HepG2 (cell line): Measurements from ENCODE around the gene SLC25A15. TPM values are rescaled to one million over a fixed set of nuclear protein-coding genes. Genes with fewer than 3 reads are reported as not detected.

Experiments used
- ATAC-seq: fragments of 200-7000 bp; cut with Tn5 transposase; 3 replicates; pipeline ENCODE4 v1.9.1; 2020; ENCODE audit warnings: mild to moderate bottlenecking, moderate library complexity
- BruUV-seq: library from RNA; stranded (reverse); fragments of 400-500 nt; replicated peaks from 2 replicates; lab custom pipeline; 2021; lab: Mats Ljungman, UMichigan
- CTCF ChIA-PET: fragments of 300-600 bp; formaldehyde crosslinking; extraction: SDS; loops from one replicate; lab custom pipeline; 2021; ENCODE audit warnings: low total read pairs, inconsistent platforms, low intra/inter-chr PET ratio; lab: Yijun Ruan, JAX
- POLR2A ChIA-PET: fragments of 350-600 bp; sonication (Branson Sonifier 250); formaldehyde crosslinking; loops from one replicate; lab custom pipeline; 2020; ENCODE audit warnings: antibody characterized with exemption, inconsistent platforms; lab: Yijun Ruan, JAX
- DNase-seq: peaks from one replicate; pipeline ENCODE4 v3.0.0-alpha.2; 2015; ENCODE audit warnings: low spot score
- FAIRE-seq: peaks from 3 replicates; lab custom pipeline; 2011; peaks lifted over from hg19 to GRCh38; lab: Jason Lieb, UNC
- H2AFZ ChIP-seq: one replicate; pipeline ENCODE4 v1.6.1; 2011; ENCODE audit warnings: low read length, inconsistent platforms
- H3K27ac ChIP-seq: fragments of 300-600 bp; 3 replicates; pipeline ENCODE4 v1.8.0; 2011; ENCODE audit warnings: mixed run types, mild to moderate bottlenecking, mixed read lengths, low read length, inconsistent platforms; ENCODE audit not compliant: insufficient read depth; ENCODE audit errors: extremely low read length
- H3K27me3 ChIP-seq, 2 experiments: fragments of 200-600 bp in 1 of 2; 2 replicates in 1 of 2; 3 replicates in 1 of 2; pipeline versions ENCODE4 v1.6.0 to v1.8.0; 2011; ENCODE audit warnings: low read length in 2 of 2, mild to moderate bottlenecking in 2 of 2, moderate library complexity in 2 of 2, inconsistent platforms in 1 of 2; ENCODE audit not compliant: insufficient read depth in 2 of 2, control insufficient read depth in 1 of 2
- H3K36me3 ChIP-seq, 2 experiments: fragments of 200-600 bp in 1 of 2; replicated peaks in 1 of 2; 2 replicates in 1 of 2; 3 replicates in 1 of 2; pipeline versions ENCODE4 v1.5.1 to v1.8.0; 2011; ENCODE audit warnings: low read length in 2 of 2, inconsistent platforms in 1 of 2; ENCODE audit not compliant: insufficient read depth in 2 of 2, control insufficient read depth in 1 of 2
- H3K4me1 ChIP-seq: 2 replicates; pipeline ENCODE4 v1.5.1; 2012; ENCODE audit warnings: low read length, inconsistent platforms; ENCODE audit not compliant: insufficient read depth
- H3K4me2 ChIP-seq: 2 replicates; pipeline ENCODE4 v1.6.0; 2011; ENCODE audit warnings: low read depth, low read length, inconsistent platforms
- H3K4me3 ChIP-seq, 3 experiments: fragments of 200-600 bp in 1 of 3; sonication (generic), shearing (Covaris generic) in 1 of 3; replicated peaks in 1 of 3; 2 replicates each; pipeline ENCODE4 v1.5.1; 2011 to 2016; ENCODE audit warnings: low read length in 3 of 3, inconsistent platforms in 2 of 3, low read depth in 2 of 3, mild to moderate bottlenecking in 2 of 3, control low read depth in 1 of 3, mixed read lengths in 1 of 3; ENCODE audit not compliant: insufficient read depth in 1 of 3
- H3K79me2 ChIP-seq: one replicate; pipeline ENCODE4 v1.6.1; 2011; ENCODE audit warnings: low read length, inconsistent platforms; ENCODE audit not compliant: insufficient read depth
- H3K9ac ChIP-seq: 2 replicates; pipeline ENCODE4 v1.6.0; 2011; ENCODE audit warnings: mild to moderate bottlenecking, low read depth, low read length, inconsistent platforms; ENCODE audit not compliant: insufficient read depth
- H3K9me3 ChIP-seq: 2 replicates; pipeline ENCODE4 v1.5.1; 2012; ENCODE audit warnings: mild to moderate bottlenecking, low read length
- H4K20me1 ChIP-seq: 2 replicates; pipeline ENCODE4 v1.6.0; 2011; ENCODE audit warnings: inconsistent platforms, mild to moderate bottlenecking, low read length, moderate library complexity; ENCODE audit not compliant: insufficient read depth
- HDAC6 ChIP-seq: fragments of 200-600 bp; sonication (generic); IDR thresholded peaks from 2 replicates; pipeline ENCODE4 v1.7.0; 2017; ENCODE audit warnings: mild to moderate bottlenecking, antibody characterized with exemption, low read length, low read depth
- HOXA3 ChIP-seq: sonication (generic); formaldehyde crosslinking; IDR thresholded peaks from 2 replicates; pipeline ENCODE4 v1.5.0; 2020; ENCODE audit warnings: missing genetic modification reagents
- MAFG ChIP-seq: sonication (generic); formaldehyde crosslinking; IDR thresholded peaks from 2 replicates; pipeline ENCODE4 v1.5.1; 2020; ENCODE audit warnings: mild to moderate bottlenecking, missing genetic modification reagents
- MBD4 ChIP-seq: IDR thresholded peaks from 2 replicates; pipeline ENCODE4 v1.6.1; 2012; ENCODE audit warnings: low read length, inconsistent platforms, borderline replicate concordance
- POLR2G ChIP-seq: fragments of 200-400 bp; formaldehyde crosslinking; IDR thresholded peaks from 2 replicates; pipeline ENCODE4 v1.6.1; 2018; ENCODE audit warnings: mild to moderate bottlenecking, low read depth, low read length, moderate library complexity
- SRF ChIP-seq: IDR thresholded peaks from 2 replicates; pipeline ENCODE4 v1.6.1; 2011; ENCODE audit warnings: mild to moderate bottlenecking, low read depth, low read length, moderate library complexity
- WIZ ChIP-seq: sonication (generic); formaldehyde crosslinking; IDR thresholded peaks from 2 replicates; pipeline ENCODE4 v1.5.1; 2020; ENCODE audit warnings: mild to moderate bottlenecking, missing genetic modification reagents
- YEATS2 ChIP-seq: sonication (generic); formaldehyde crosslinking; IDR thresholded peaks from 2 replicates; pipeline ENCODE4 v1.4.0; 2020; ENCODE audit warnings: missing genetic modification reagents, borderline replicate concordance
- ZMYM2 ChIP-seq: sonication (generic); formaldehyde crosslinking; IDR thresholded peaks from 2 replicates; pipeline ENCODE4 v1.8.0; 2022; ENCODE audit warnings: mild to moderate bottlenecking, missing genetic modification reagents
- ZMYM4 ChIP-seq: sonication (generic); formaldehyde crosslinking; IDR thresholded peaks from 2 replicates; pipeline ENCODE4 v1.8.1; 2023; ENCODE audit warnings: mild to moderate bottlenecking, missing genetic modification reagents
- ZNF10 ChIP-seq: sonication (generic); formaldehyde crosslinking; IDR thresholded peaks from 2 replicates; pipeline ENCODE4 v1.4.0; 2020; ENCODE audit warnings: mild to moderate bottlenecking, low read depth, missing genetic modification reagents, borderline replicate concordance
- ZNF326 ChIP-seq: sonication (generic); formaldehyde crosslinking; IDR thresholded peaks from 2 replicates; pipeline ENCODE4 v1.4.0; 2020; ENCODE audit warnings: missing genetic modification reagents, borderline replicate concordance
- ZNF44 ChIP-seq: sonication (generic); formaldehyde crosslinking; IDR thresholded peaks from 2 replicates; pipeline ENCODE4 v1.5.1; 2020; ENCODE audit warnings: mild to moderate bottlenecking, missing genetic modification reagents
- ZNF468 ChIP-seq: sonication (generic); formaldehyde crosslinking; IDR thresholded peaks from 2 replicates; pipeline ENCODE4 v1.8.0; 2022; ENCODE audit warnings: mild to moderate bottlenecking, moderate library complexity, missing genetic modification reagents
- ZNF562 ChIP-seq: sonication (generic); formaldehyde crosslinking; IDR thresholded peaks from 2 replicates; pipeline ENCODE4 v1.8.0; 2022; ENCODE audit warnings: missing genetic modification reagents, borderline replicate concordance
- ZNF672 ChIP-seq: sonication (generic); formaldehyde crosslinking; IDR thresholded peaks from 2 replicates; pipeline ENCODE4 v1.8.1; 2022; ENCODE audit warnings: missing genetic modification reagents
- ZNF777 ChIP-seq: sonication (generic); formaldehyde crosslinking; IDR thresholded peaks from 2 replicates; pipeline ENCODE4 v1.4.0; 2020; ENCODE audit warnings: missing genetic modification reagents
- ZZZ3 ChIP-seq: sonication (generic); formaldehyde crosslinking; IDR thresholded peaks from 2 replicates; pipeline ENCODE4 v1.4.0; 2020; ENCODE audit warnings: missing genetic modification reagents, mild to moderate bottlenecking, borderline replicate concordance
- WGBS: methylation state at CpG from one replicate; pipeline ENCODE4 v1.1.6; 2017; ENCODE audit warnings: low lambda C conversion rate; 5-methylcytosine and 5-hydroxymethylcytosine counted together
- in situ Hi-C: cut with HindIII; loops from 2 replicates; pipeline ENCODE4 v1.10.0; 2017; ENCODE audit warnings: low pct_unique_long_range_greater_than_20kb; ENCODE audit not compliant: extremely low pct_ligation_motif_present
- intact Hi-C: fragments of 100-400 bp; cut with micrococcal nuclease; formaldehyde crosslinking; loops from one replicate; pipeline ENCODE4 v1.10.0; 2022; ENCODE audit not compliant: unreplicated experiment
- polyA plus RNA-seq, 8 experiments: library from polyadenylated mRNA; depleted of rRNA in 3 of 8; stranded (reverse) in 7 of 8; unstranded in 1 of 8; fragments of >200 nt; fragmentation: Illumina TruSeq in 4 of 8; extraction: Trizol in 4 of 8; gene quantifications; 2 replicates each; pipeline versions ENCODE4 v1.2.1 to v1.2.3, GENCODE V29; 2011 to 2016; ENCODE audit warnings: low read depth in 4 of 8, missing spikeins in 1 of 8, mixed read lengths in 1 of 8; ENCODE audit not compliant: insufficient read depth in 1 of 8
- total RNA-seq, 5 experiments: library from RNA; depleted of rRNA; stranded (reverse); fragments of >200 nt; fragmentation: Illumina TruSeq; extraction: Trizol; gene quantifications; 2 replicates each; pipeline ENCODE4 v1.2.3, GENCODE V29; 2016; ENCODE audit warnings: low read depth in 1 of 5
- TF ChIP-seq, protein P1 (sequence below): sonication (generic); formaldehyde crosslinking; IDR thresholded peaks from 2 replicates; pipeline ENCODE4 v1.8.0; 2022; ENCODE audit warnings: mild to moderate bottlenecking, missing genetic modification reagents; ENCODE audit not compliant: insufficient replicate concordance
- TF ChIP-seq, protein P2 (sequence below), 2 experiments: sonication (generic) in 1 of 2; formaldehyde crosslinking in 1 of 2; IDR thresholded peaks; 2 replicates each; pipeline versions ENCODE4 v1.4.0 to v1.6.1; 2018 to 2020; ENCODE audit warnings: missing genetic modification reagents in 2 of 2, borderline replicate concordance in 1 of 2, low read depth in 1 of 2, mild to moderate bottlenecking in 1 of 2, missing biosample characterization in 1 of 2

SLC25A15 gene
- total and polyA plus RNA-seq, 2 of the 13 experiments (the other 11 are each of a cell fraction or from before 2014, with no cell fraction given) = 17.3 to 39.1 TPM

DNA sequence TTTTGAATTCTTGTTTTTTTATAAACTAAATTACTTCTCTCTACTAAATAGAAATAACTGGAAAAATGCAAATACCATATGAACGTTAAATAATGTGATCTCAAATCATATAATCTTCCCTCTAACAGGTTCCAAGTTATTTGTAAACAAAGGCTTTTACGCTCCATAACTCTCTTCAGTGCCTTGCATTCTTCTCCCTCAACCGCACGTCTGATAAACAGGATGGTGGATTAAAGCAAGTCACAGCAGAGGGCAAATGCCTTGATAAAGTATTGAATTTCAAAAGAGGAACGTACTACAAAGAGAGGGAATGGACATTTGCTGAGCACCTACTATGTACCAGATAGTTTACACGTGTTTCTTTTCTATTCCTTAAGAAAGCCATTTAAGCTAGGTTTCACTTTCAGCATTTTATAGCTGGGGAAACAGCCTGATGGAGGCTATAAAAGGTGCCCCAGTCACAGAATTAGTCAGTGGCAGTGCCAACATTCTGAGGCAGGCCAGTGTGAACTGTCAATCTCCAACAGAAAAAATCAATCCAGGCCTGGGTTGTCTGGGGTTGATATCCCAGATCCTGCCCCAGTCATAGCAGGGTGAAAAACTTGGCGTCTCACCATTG lies 34.2 kb upstream of the SLC25A15 start (continued):
- TF ChIP-seq, protein P1, sequence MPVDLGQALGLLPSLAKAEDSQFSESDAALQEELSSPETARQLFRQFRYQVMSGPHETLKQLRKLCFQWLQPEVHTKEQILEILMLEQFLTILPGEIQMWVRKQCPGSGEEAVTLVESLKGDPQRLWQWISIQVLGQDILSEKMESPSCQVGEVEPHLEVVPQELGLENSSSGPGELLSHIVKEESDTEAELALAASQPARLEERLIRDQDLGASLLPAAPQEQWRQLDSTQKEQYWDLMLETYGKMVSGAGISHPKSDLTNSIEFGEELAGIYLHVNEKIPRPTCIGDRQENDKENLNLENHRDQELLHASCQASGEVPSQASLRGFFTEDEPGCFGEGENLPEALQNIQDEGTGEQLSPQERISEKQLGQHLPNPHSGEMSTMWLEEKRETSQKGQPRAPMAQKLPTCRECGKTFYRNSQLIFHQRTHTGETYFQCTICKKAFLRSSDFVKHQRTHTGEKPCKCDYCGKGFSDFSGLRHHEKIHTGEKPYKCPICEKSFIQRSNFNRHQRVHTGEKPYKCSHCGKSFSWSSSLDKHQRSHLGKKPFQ (CRISPR knock-in tag) = no peak
- TF ChIP-seq YEATS2 (no peak), MBD4 (no peak), MAFG (no peak), ZNF326 (no peak), ZNF777 (no peak), POLR2G (no peak), ZMYM2 (no peak), HDAC6 (no peak), HOXA3 (no peak), ZNF10 (CRISPR knock-in tag) (no peak)

DNA sequence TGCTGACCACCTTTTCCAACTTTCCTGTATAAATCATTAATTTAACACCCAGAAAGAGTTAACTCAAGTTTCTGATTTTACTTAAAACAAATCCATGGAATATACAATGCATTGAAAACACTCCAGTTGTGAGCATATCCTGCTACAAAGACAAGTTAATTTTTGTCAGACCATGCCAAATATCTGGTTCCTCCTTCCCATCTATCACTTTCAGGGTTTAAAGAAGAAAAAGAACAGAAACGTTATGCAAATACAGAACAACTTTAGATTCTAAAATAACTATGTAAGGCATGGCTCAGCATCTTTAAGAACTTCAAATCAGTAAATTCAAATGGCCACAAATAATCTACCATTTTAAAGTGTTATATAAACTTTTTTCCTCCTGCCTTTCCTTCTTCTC lies 33.4 kb upstream of the SLC25A15 start:
- no peaks in the 10 kb centered on the region for H3K79me2 ChIP-seq
- intact Hi-C loops = no loop called here
- no peaks in the 10 kb centered on the region for H3K27me3 ChIP-seq
- 93% methylated on average over 1 of the region's 1 CpG for WGBS
- FAIRE-seq = no peak
- BruUV-seq = no TSS peak
- ChIA-PET CTCF (no interaction called here), POLR2A (no interaction called here)
- no peaks in the 10 kb centered on the region for H3K9me3 ChIP-seq
- H3K4me2 ChIP-seq = no peak overlapping the region
- no peak for ATAC-seq
- no peaks in the 10 kb centered on the region for H4K20me1 ChIP-seq
- DNase-seq = no peak
- peaks cover 6 to 31% of the 10 kb centered on the region in 2 experiments for H3K36me3 ChIP-seq
- no peak overlapping the region for H2AFZ ChIP-seq
- no peak overlapping the region for H3K9ac ChIP-seq
- H3K4me1 ChIP-seq = no peaks in the 10 kb centered on the region
- H3K27ac ChIP-seq = no peak overlapping the region
- no peak overlapping the region for H3K4me3 ChIP-seq
- in situ Hi-C loops = no loop called here
- no peak for TF ChIP-seq WIZ (CRISPR knock-in tag)
- TF ChIP-seq ZZZ3 (CRISPR knock-in tag) = no peak
- TF ChIP-seq ZMYM4 = no peak
- TF ChIP-seq ZNF672 (CRISPR knock-in tag) = no peak
- TF ChIP-seq ZNF468 (CRISPR knock-in tag) = no peak
- TF ChIP-seq ZNF44 (CRISPR knock-in tag) = no peak
- TF ChIP-seq ZNF562 (CRISPR knock-in tag) = no peak
- TF ChIP-seq, protein P2, sequence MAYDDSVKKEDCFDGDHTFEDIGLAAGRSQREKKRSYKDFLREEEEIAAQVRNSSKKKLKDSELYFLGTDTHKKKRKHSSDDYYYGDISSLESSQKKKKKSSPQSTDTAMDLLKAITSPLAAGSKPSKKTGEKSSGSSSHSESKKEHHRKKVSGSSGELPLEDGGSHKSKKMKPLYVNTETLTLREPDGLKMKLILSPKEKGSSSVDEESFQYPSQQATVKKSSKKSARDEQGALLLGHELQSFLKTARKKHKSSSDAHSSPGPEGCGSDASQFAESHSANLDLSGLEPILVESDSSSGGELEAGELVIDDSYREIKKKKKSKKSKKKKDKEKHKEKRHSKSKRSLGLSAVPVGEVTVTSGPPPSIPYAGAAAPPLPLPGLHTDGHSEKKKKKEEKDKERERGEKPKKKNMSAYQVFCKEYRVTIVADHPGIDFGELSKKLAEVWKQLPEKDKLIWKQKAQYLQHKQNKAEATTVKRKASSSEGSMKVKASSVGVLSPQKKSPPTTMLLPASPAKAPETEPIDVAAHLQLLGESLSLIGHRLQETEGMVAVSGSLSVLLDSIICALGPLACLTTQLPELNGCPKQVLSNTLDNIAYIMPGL (CRISPR knock-in tag; IDR thresholded peaks at IDR 0.05; ENCODE audit: borderline replicate concordance in 1 of 2, low read depth in 1 of 2) = no peak
- TF ChIP-seq SRF = no peak
